A673 (cell line): ENCODE results near the gene NHERF1. TPM values are rescaled to one million over a fixed set of nuclear protein-coding genes. Genes with fewer than 3 reads are reported as not detected.

Experiments used
- BruUV-seq: library from RNA; stranded (reverse); fragments of 400-500 nt; replicated peaks from 2 replicates; lab custom pipeline; 2021; lab: Mats Ljungman, UMichigan
- CTCF ChIA-PET: fragments of 300-600 bp; sonication (Branson Sonifier 250); formaldehyde crosslinking; loops from one replicate; lab custom pipeline; 2022; ENCODE audit warnings: antibody characterized with exemption; lab: Charles Lee
- POLR2A ChIA-PET: fragments of 300-600 bp; sonication (Branson Sonifier 250); formaldehyde crosslinking; loops from one replicate; lab custom pipeline; 2022; ENCODE audit warnings: antibody characterized with exemption; ENCODE audit not compliant: low non-redundant PET; lab: Charles Lee
- DNase-seq: peaks from one replicate; pipeline ENCODE4 v3.0.0-alpha.2; 2015; ENCODE audit warnings: low spot score
- H3K27ac ChIP-seq: fragments of 200-600 bp; sonication (generic); 2 replicates; pipeline ENCODE4 v1.5.1; 2016; ENCODE audit warnings: mixed run types, low read depth, mild to moderate bottlenecking, mixed read lengths, antibody characterized with exemption, low read length; ENCODE audit not compliant: poor library complexity, severe bottlenecking
- H3K27me3 ChIP-seq: fragments of 200-600 bp; sonication (generic); replicated peaks from 2 replicates; pipeline ENCODE4 v1.6.1; 2017; ENCODE audit warnings: mixed run types, low read depth, mild to moderate bottlenecking, mixed read lengths, antibody characterized with exemption, low read length; ENCODE audit not compliant: insufficient read depth, poor library complexity
- H3K36me3 ChIP-seq: fragments of 200-600 bp; sonication (generic); 2 replicates; pipeline ENCODE4 v1.6.1; 2016; ENCODE audit warnings: mixed run types, mild to moderate bottlenecking, mixed read lengths, antibody characterized with exemption, low read length; ENCODE audit not compliant: insufficient read depth, poor library complexity, severe bottlenecking
- H3K4me1 ChIP-seq: fragments of 200-600 bp; sonication (generic); 2 replicates; pipeline ENCODE4 v1.6.1; 2017; ENCODE audit warnings: mixed run types, mild to moderate bottlenecking, mixed read lengths, antibody characterized with exemption, low read length; ENCODE audit not compliant: insufficient read depth, poor library complexity, severe bottlenecking
- H3K4me3 ChIP-seq: fragments of 200-600 bp; sonication (generic); 2 replicates; pipeline ENCODE4 v1.5.1; 2016; ENCODE audit warnings: low read depth, mixed run types, mild to moderate bottlenecking, mixed read lengths, low read length; ENCODE audit not compliant: poor library complexity, severe bottlenecking
- H3K9me3 ChIP-seq: fragments of 200-600 bp; sonication (generic); 2 replicates; pipeline ENCODE4 v1.6.1; 2016; ENCODE audit warnings: mixed run types, low read depth, mild to moderate bottlenecking, mixed read lengths, antibody characterized with exemption, low read length; ENCODE audit not compliant: poor library complexity, severe bottlenecking
- CTCF ChIP-seq: fragments of 300-800, 200-600 bp; sonication (generic); conservative IDR thresholded peaks from 2 replicates; pipeline ENCODE4 v1.5.1; 2017; ENCODE audit warnings: low read depth, mild to moderate bottlenecking, antibody characterized with exemption, low read length, moderate library complexity, mixed read lengths
- EZH2 ChIP-seq: fragments of 200-600 bp; sonication (generic); IDR thresholded peaks from 2 replicates; pipeline ENCODE4 v1.6.1; 2017; ENCODE audit warnings: borderline replicate concordance, low read depth, mild to moderate bottlenecking, mixed read lengths, antibody characterized with exemption, low read length; ENCODE audit not compliant: poor library complexity, severe bottlenecking
- intact Hi-C: fragments of 100-400 bp; cut with micrococcal nuclease; formaldehyde crosslinking; loops from one replicate; pipeline ENCODE4 v1.10.0; 2022; ENCODE audit not compliant: unreplicated experiment
- total RNA-seq: library from RNA; stranded (reverse); gene quantifications from 2 replicates; pipeline ENCODE4 v1.2.3, GENCODE V29; 2021

NHERF1 gene
- total RNA-seq, 1 experiment from 2014 or later: 33.8 TPM

- no peak for TF ChIP-seq EZH2
- TF ChIP-seq CTCF: no peak
- H3K27ac ChIP-seq: no peak overlapping the region
- ChIA-PET POLR2A (no interaction called here), CTCF (no interaction called here)
- no peaks in the 10 kb centered on the region for H3K4me1 ChIP-seq
- intact Hi-C loops: no loop called here
- no peak for DNase-seq
- BruUV-seq: no TSS peak
- no peak overlapping the region for H3K4me3 ChIP-seq
- H3K27me3 ChIP-seq: peaks cover 18% of the 10 kb centered on the region
- no peaks in the 10 kb centered on the region for H3K36me3 ChIP-seq
- no peaks in the 10 kb centered on the region for H3K9me3 ChIP-seq
These were observed 24.5 kb upstream of the NHERF1 start for GRCh38 chr17:74723891-74724290.

- intact Hi-C loops: no loop called here
- no peaks in the 10 kb centered on the region for H3K9me3 ChIP-seq
- no peak for DNase-seq
- no peak overlapping the region for H3K4me3 ChIP-seq
- peaks cover 11% of the 10 kb centered on the region for H3K27me3 ChIP-seq
- no peaks in the 10 kb centered on the region for H3K4me1 ChIP-seq
- TF ChIP-seq CTCF: no peak
- TF ChIP-seq EZH2: no peak
- H3K36me3 ChIP-seq: no peaks in the 10 kb centered on the region
- no peak overlapping the region for H3K27ac ChIP-seq
- CTCF ChIA-PET: no interaction called here
- POLR2A ChIA-PET: no interaction called here
- BruUV-seq: no TSS peak
These were observed 23.3 kb upstream of the NHERF1 start for GRCh38 chr17:74725111-74725510.

- ChIA-PET CTCF (no interaction called here), POLR2A (no interaction called here)
- no peak overlapping the region for H3K27ac ChIP-seq
- H3K9me3 ChIP-seq: no peaks in the 10 kb centered on the region
- TF ChIP-seq CTCF (no peak), EZH2 (no peak)
- no TSS peak for BruUV-seq
- intact Hi-C loops: no loop called here
- no peaks in the 10 kb centered on the region for H3K36me3 ChIP-seq
- no peaks in the 10 kb centered on the region for H3K4me1 ChIP-seq
- peaks cover 4% of the 10 kb centered on the region for H3K27me3 ChIP-seq
- H3K4me3 ChIP-seq: no peak overlapping the region
- DNase-seq: no peak
These were observed 20.3 kb upstream of the NHERF1 start for GRCh38 chr17:74728033-74728701.
